Neutrophil (primary cell): Measurements from ENCODE around the gene NUP93.
"Not testable (repeated sequence)": the region's sequence is repeated elsewhere in the genome, so short reads cannot be mapped to it uniquely, and the experiment has no call there.

Experiments used
- H3K27ac ChIP-seq: fragments of 200-600 bp; sonication (generic); 2 replicates; pipeline ENCODE4 v1.5.1; 2016; ENCODE audit warnings: mild to moderate bottlenecking, moderate library complexity
- H3K27me3 ChIP-seq: fragments of 200-600 bp; sonication (generic); 2 replicates; pipeline ENCODE4 v1.6.0; 2016; ENCODE audit warnings: mild to moderate bottlenecking
- H3K36me3 ChIP-seq: fragments of 200-600 bp; sonication (generic); 2 replicates; pipeline ENCODE4 v1.5.1; 2017
- H3K4me1 ChIP-seq, 2 experiments: fragments of 200-600 bp in 1 of 2; sonication (generic) in 1 of 2; 1 replicate in 1 of 2; 2 replicates in 1 of 2; pipeline versions ENCODE4 v1.5.1 to v1.6.1; 2013 to 2016; ENCODE audit warnings: low read depth in 1 of 2, low read length in 1 of 2, mild to moderate bottlenecking in 1 of 2, moderate library complexity in 1 of 2; ENCODE audit not compliant: control insufficient read depth in 1 of 2, insufficient read depth in 1 of 2
- H3K4me3 ChIP-seq, 2 experiments: fragments of 200-600 bp in 1 of 2; sonication (generic) in 1 of 2; 1 replicate in 1 of 2; 2 replicates in 1 of 2; pipeline ENCODE4 v1.5.1; 2013 to 2016; ENCODE audit warnings: low read depth in 1 of 2, low read length in 1 of 2, mild to moderate bottlenecking in 1 of 2, moderate library complexity in 1 of 2
- H3K9me3 ChIP-seq: fragments of 200-600 bp; sonication (generic); 2 replicates; pipeline ENCODE4 v1.5.1; 2016
- TF ChIP-seq, protein P1 (sequence below): fragments of 200-600 bp; sonication (generic); IDR thresholded peaks from 2 replicates; pipeline ENCODE4 v1.5.1; 2016; ENCODE audit warnings: antibody characterized with exemption

NUP93 gene

DNA sequence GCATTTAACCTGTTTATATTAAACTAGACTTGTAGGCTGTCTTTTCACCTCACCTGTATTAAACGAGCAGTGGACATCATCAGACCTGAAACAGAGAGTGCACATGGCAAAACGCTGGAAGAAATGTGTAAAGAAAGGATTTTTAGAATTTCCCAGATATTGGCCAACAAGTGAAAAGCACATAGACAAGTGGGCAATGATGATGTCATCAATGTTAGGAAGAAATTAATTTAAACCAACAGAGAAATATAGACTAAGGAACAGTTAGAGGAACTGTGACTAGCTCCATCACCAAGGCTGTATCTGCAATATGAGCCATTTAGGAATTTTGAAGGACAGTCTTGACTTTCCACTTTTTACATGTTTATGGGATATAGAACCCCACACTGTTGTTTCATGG is 67.9 kb downstream of the NUP93 start:
- H3K9me3 ChIP-seq = no peaks in the 10 kb centered on the region
- TF ChIP-seq, protein P1, sequence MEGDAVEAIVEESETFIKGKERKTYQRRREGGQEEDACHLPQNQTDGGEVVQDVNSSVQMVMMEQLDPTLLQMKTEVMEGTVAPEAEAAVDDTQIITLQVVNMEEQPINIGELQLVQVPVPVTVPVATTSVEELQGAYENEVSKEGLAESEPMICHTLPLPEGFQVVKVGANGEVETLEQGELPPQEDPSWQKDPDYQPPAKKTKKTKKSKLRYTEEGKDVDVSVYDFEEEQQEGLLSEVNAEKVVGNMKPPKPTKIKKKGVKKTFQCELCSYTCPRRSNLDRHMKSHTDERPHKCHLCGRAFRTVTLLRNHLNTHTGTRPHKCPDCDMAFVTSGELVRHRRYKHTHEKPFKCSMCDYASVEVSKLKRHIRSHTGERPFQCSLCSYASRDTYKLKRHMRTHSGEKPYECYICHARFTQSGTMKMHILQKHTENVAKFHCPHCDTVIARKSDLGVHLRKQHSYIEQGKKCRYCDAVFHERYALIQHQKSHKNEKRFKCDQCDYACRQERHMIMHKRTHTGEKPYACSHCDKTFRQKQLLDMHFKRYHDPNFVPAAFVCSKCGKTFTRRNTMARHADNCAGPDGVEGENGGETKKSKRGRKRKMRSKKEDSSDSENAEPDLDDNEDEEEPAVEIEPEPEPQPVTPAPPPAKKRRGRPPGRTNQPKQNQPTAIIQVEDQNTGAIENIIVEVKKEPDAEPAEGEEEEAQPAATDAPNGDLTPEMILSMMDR = no peak
- no peaks in the 10 kb centered on the region for H3K4me1 ChIP-seq
- H3K27ac ChIP-seq = no peak overlapping the region
- no peak overlapping the region for H3K4me3 ChIP-seq
- peaks cover 3% of the 10 kb centered on the region for H3K36me3 ChIP-seq
- H3K27me3 ChIP-seq = no peaks in the 10 kb centered on the region

DNA sequence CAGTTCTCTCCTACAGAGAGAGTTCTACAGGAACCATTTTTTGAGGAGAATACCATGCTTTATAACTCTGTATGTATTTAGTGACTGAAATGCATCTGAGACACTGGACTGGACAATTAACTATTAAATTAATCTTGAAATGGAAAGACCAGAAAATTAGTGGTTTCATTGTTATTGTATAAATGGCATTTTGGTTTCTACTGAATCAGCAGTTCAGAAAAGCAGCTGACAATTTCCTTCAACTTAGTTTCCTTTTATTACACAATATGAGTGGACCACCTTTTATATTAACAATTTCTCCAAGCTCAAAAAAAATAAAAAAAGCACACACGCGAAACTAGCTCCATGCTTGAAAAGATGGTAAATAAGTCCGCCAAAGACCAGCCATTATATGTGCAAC is 69.0 kb downstream of the NUP93 start:
- no peaks in the 10 kb centered on the region for H3K4me1 ChIP-seq
- H3K4me3 ChIP-seq = no peak overlapping the region
- peaks cover 3% of the 10 kb centered on the region for H3K36me3 ChIP-seq
- TF ChIP-seq, protein P1 = no peak
- H3K9me3 ChIP-seq = no peaks in the 10 kb centered on the region
- no peaks in the 10 kb centered on the region for H3K27me3 ChIP-seq
- H3K27ac ChIP-seq = no peak overlapping the region

DNA sequence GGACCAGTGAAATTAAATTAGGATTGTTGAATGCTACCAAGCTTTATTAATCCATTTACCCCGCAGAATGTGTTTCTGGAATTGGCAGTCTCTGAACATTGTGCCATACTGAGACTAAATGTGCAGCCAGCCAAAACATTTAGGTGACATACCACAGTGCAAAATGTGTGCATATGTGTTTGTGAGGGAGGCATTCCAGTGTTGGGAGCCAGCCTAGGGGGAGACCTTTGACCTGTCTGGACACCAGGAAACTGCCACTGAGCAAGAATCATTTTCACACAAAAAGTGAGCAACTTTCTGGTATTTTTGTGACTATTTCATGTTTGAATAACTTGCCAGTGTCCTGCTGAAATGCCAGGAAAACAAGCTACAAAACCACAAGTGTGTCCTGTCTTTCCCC is 70.4 kb downstream of the NUP93 start:
- no peak overlapping the region for H3K4me3 ChIP-seq
- H3K36me3 ChIP-seq = peaks cover 4% of the 10 kb centered on the region
- no peak overlapping the region for H3K27ac ChIP-seq
- TF ChIP-seq, protein P1 = no peak
- no peaks in the 10 kb centered on the region for H3K27me3 ChIP-seq
- H3K9me3 ChIP-seq = no peaks in the 10 kb centered on the region
- no peaks in the 10 kb centered on the region for H3K4me1 ChIP-seq

DNA sequence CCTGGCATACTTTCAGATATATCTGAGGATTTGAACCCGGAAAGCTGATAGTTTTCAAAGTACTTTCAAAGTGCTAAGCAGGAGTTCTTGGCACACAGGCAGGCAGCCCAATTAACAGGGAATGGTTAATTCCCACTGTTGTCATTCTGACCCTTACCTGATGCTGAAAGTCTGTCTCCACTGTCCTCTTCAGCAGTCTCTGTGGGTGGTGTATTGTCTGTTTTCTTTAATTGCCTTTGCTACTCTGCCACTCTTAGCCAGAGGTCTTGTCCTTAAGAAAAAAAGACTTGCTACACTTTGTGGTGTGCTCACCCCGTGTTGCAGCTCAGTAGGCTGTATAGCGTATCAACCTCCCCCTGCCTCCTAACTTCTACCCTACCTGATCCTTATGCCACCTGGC is 71.8 kb downstream of the NUP93 start:
- H3K4me1 ChIP-seq = no peaks in the 10 kb centered on the region
- no peak overlapping the region for H3K4me3 ChIP-seq
- TF ChIP-seq, protein P1 = no peak
- H3K36me3 ChIP-seq = peaks cover 18% of the 10 kb centered on the region
- H3K9me3 ChIP-seq = no peaks in the 10 kb centered on the region
- H3K27ac ChIP-seq = no peak overlapping the region
- H3K27me3 ChIP-seq = no peaks in the 10 kb centered on the region

DNA sequence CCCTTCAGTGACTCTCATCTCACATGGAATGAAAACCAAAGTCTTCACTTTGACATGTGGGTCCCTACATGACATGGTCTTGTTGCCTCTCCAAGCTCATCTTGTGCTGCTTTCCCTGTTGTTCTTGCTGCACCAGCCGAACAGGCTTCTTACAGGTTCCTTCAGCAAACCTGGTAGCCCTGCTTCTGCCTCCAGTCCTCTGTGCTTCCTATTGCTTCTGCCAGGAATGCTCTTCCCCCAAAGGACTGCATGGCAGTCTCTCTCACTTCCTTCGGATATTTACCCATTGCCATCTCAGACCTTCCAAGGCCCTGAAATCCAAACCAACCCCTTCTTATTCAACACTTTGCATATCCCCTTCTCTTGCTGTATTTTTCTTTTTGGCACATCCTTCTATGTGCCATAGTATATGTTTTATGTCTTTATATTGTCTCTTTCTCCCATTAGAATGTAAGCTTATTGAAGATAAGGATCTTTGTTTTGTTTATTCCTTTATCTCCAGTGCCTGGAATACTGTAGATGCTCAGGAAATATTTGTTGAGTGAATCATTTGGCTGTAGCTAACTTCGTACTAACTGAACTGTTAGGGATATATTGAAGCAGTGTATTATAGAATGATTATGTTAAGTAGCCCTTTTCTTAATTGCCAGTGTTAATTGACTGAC is 77.2 kb downstream of the NUP93 start:
- H3K27me3 ChIP-seq = no peaks in the 10 kb centered on the region
- H3K36me3 ChIP-seq = peaks cover 18% of the 10 kb centered on the region
- no peaks in the 10 kb centered on the region for H3K4me1 ChIP-seq
- no peak overlapping the region for H3K4me3 ChIP-seq
- no peaks in the 10 kb centered on the region for H3K9me3 ChIP-seq
- H3K27ac ChIP-seq = no peak overlapping the region
- TF ChIP-seq, protein P1 = no peak

DNA sequence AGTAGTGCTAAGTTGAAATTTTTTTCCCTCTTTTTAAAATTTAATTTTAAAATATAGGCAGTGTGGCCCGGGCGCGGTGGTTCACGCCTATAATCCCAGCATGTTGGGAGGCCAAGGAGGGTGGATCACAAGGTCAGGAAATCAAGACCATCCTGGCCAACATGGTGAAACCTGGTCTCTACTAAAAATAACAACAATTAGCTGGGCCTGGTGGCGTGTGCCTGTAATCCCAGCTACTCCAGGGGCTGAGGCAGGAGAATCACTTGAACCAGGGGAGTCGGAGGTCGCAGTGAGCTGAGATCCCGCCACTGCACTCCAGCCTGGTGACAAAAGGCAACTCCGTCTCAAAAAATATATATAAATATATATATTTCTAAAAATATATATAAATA is 77.7 kb downstream of the NUP93 start:
- not testable (repeated sequence) for H3K9me3 ChIP-seq, H3K27me3 ChIP-seq, H3K4me1 ChIP-seq, H3K4me3 ChIP-seq, H3K27ac ChIP-seq
- peaks cover 18% of the 10 kb centered on the region for H3K36me3 ChIP-seq
